HUDEP-2 (cell line): ENCODE data around the gene FBXW10B.
"Not testable (repeated sequence)": the region's sequence is repeated elsewhere in the genome, so short reads cannot be mapped to it uniquely, and the experiment has no call there.

ENCODE experiments used
- DNase-seq, 76 experiments: peaks; one replicate each; lab custom pipeline; 2025; ENCODE audit not compliant: unreplicated experiment in 76 of 76; lab: John Stamatoyannopoulos, UW

FBXW10B gene

GRCh38 chr17:15642505-15643251, 23.2 kb upstream of the FBXW10B start:
- DNase-seq, result not testable (repeated sequence)

GRCh38 chr17:15642014-15642413, 22.5 kb upstream of the FBXW10B start:
- not testable (repeated sequence) for DNase-seq

GRCh38 chr17:15630930-15631453, 11.5 kb upstream of the FBXW10B start:
- DNase-seq, result not testable (repeated sequence)

GRCh38 chr17:15629991-15630390, 10.5 kb upstream of the FBXW10B start:
- not testable (repeated sequence) for DNase-seq

- DNase-seq, result not testable (repeated sequence)
These were observed 4.2 kb upstream of the FBXW10B start for GRCh38 chr17:15623661-15624209.

GRCh38 chr17:15623255-15623654, 3.8 kb upstream of the FBXW10B start:
- DNase-seq, result not testable (repeated sequence)

- DNase-seq, result not testable (repeated sequence)
These were observed 2.6 kb upstream of the FBXW10B start for GRCh38 chr17:15622124-15622523.

GRCh38 chr17:15616828-15617227, 2.7 kb downstream of the FBXW10B start:
- DNase-seq, result not testable (repeated sequence)

- not testable (repeated sequence) for DNase-seq
These were observed 3.7 kb downstream of the FBXW10B start for GRCh38 chr17:15615850-15616249.

- DNase-seq, result not testable (repeated sequence)
These were observed 6.4 kb downstream of the FBXW10B start for GRCh38 chr17:15613111-15613510.

GRCh38 chr17:15592960-15593359, 26.5 kb downstream of the FBXW10B start:
- not testable (repeated sequence) for DNase-seq

- not testable (repeated sequence) for DNase-seq
These were observed 27.5 kb downstream of the FBXW10B start for GRCh38 chr17:15591986-15592385.

- DNase-seq, result not testable (repeated sequence)
These were observed 28.7 kb downstream of the FBXW10B start for GRCh38 chr17:15590844-15591243.

GRCh38 chr17:15589544-15590536, 29.7 kb downstream of the FBXW10B start:
- not testable (repeated sequence) for DNase-seq

- not testable (repeated sequence) for DNase-seq
These were observed 31.5 kb downstream of the FBXW10B start for GRCh38 chr17:15588017-15588416.

GRCh38 chr17:15583313-15583712, 36.2 kb downstream of the FBXW10B start:
- DNase-seq, result not testable (repeated sequence)

GRCh38 chr17:15581462-15581861, 38.0 kb downstream of the FBXW10B start:
- not testable (repeated sequence) for DNase-seq

- DNase-seq, result not testable (repeated sequence)
These were observed 42.7 kb downstream of the FBXW10B start for GRCh38 chr17:15576848-15577247.

- not testable (repeated sequence) for DNase-seq
These were observed 44.8 kb downstream of the FBXW10B start for GRCh38 chr17:15574660-15575059.

- not testable (repeated sequence) for DNase-seq
These were observed 45.6 kb downstream of the FBXW10B start for GRCh38 chr17:15573870-15574269.
